ENCODE measurements around the gene CRISPLD2.

Gene CRISPLD2

GRCh38 chr16:84780063-84780462 is 39.7 kb upstream of the CRISPLD2 start:
- no peak for TF ChIP-seq CTCF (IDR thresholded peaks at IDR 0.05)
- TF ChIP-seq ZFX (IDR thresholded peaks at IDR 0.05; ENCODE audit: borderline replicate concordance) = no peak
- no peak overlapping the region for H3K27ac ChIP-seq

GRCh38 chr16:84780544-84781376 is 39.0 kb upstream of the CRISPLD2 start:
- no peak for TF ChIP-seq ZFX (IDR thresholded peaks at IDR 0.05; ENCODE audit: borderline replicate concordance)
- TF ChIP-seq CTCF (IDR thresholded peaks at IDR 0.05) = no peak
- H3K27ac ChIP-seq = no peak overlapping the region

GRCh38 chr16:84782846-84783245 is 36.9 kb upstream of the CRISPLD2 start:
- no peak for TF ChIP-seq ZFX (IDR thresholded peaks at IDR 0.05; ENCODE audit: borderline replicate concordance)
- TF ChIP-seq CTCF (IDR thresholded peaks at IDR 0.05) = no peak
- H3K27ac ChIP-seq = no peak overlapping the region

GRCh38 chr16:84785843-84786581 is 33.8 kb upstream of the CRISPLD2 start:
- TF ChIP-seq CTCF (IDR thresholded peaks at IDR 0.05) (no peak), ZFX (IDR thresholded peaks at IDR 0.05; ENCODE audit: borderline replicate concordance) (no peak)
- H3K27ac ChIP-seq = no peak overlapping the region

GRCh38 chr16:84786605-84787262 is 33.1 kb upstream of the CRISPLD2 start:
- TF ChIP-seq ZFX (IDR thresholded peaks at IDR 0.05; ENCODE audit: borderline replicate concordance) (no peak), CTCF (IDR thresholded peaks at IDR 0.05) (no peak)

GRCh38 chr16:84787263-84787622 is 32.5 kb upstream of the CRISPLD2 start:
- no peak overlapping the region for H3K27ac ChIP-seq
- TF ChIP-seq CTCF (IDR thresholded peaks at IDR 0.05) = no peak
- no peak for TF ChIP-seq ZFX (IDR thresholded peaks at IDR 0.05; ENCODE audit: borderline replicate concordance)

More at GRCh38 chr16:84786605-84787262, 33.1 kb upstream of the CRISPLD2 start:
- H3K27ac ChIP-seq = no peak overlapping the region

All from 22Rv1 (cell line).